Uterus (tissue), 4 donors: ENCODE results near the gene RNASE13. TPM values are rescaled to one million over a fixed set of nuclear protein-coding genes. Genes with fewer than 3 reads are reported as not detected.

Source experiments
- DNase-seq, 2 donors: peaks; one replicate each; pipeline ENCODE4 v3.0.0-alpha.2; 2019 to 2020
- H3K27ac ChIP-seq, 2 donors: fragments of 200-600 bp; sonication (generic); 1 replicate in 1 of 2; 2 replicates in 1 of 2; pipeline ENCODE4 v1.5.1; 2016 to 2018
- H3K27me3 ChIP-seq, 2 donors: fragments of 200-600 bp; sonication (generic); one replicate each; pipeline ENCODE4 v1.5.1; 2018 to 2019; ENCODE audit warnings: control low read depth in 1 of 2
- H3K36me3 ChIP-seq, 2 donors: fragments of 200-600 bp; sonication (generic); one replicate each; pipeline ENCODE4 v1.5.1; 2019; ENCODE audit warnings: control low read depth in 1 of 2
- H3K4me1 ChIP-seq, 2 donors: fragments of 200-600 bp; sonication (generic); one replicate each; pipeline ENCODE4 v1.5.1; 2018 to 2019; ENCODE audit warnings: control low read depth in 1 of 2
- H3K4me3 ChIP-seq, 2 donors: fragments of 200-600 bp; sonication (generic); 1 replicate in 1 of 2; 2 replicates in 1 of 2; pipeline ENCODE4 v1.5.1; 2018 to 2019; ENCODE audit warnings: mild to moderate bottlenecking in 1 of 2
- H3K9me3 ChIP-seq, 2 donors: fragments of 200-600 bp; sonication (generic); one replicate each; pipeline ENCODE4 v1.5.1; 2019; ENCODE audit warnings: control low read depth in 1 of 2
- POLR2A ChIP-seq, 2 donors: fragments of 450-650 bp; IDR thresholded peaks; one replicate each; pipeline ENCODE4 v1.6.1; 2016; ENCODE audit warnings: antibody characterized with exemption in 2 of 2, mild to moderate bottlenecking in 1 of 2, moderate library complexity in 1 of 2
- intact Hi-C: fragments of 100-400 bp; cut with DNase I; formaldehyde crosslinking; loops from one replicate; pipeline ENCODE4 v1.15.1; 2023; ENCODE audit warnings: low total_unique reads
- total RNA-seq, 4 donors: library from RNA; depleted of rRNA in 3 of 4; stranded (reverse); fragments of >200 nt in 3 of 4; gene quantifications; one replicate each; pipeline versions ENCODE4 v1.1.0 to v1.2.4, GENCODE V29; 2014 to 2023
- TF ChIP-seq, protein P1 (sequence below), 4 experiments: fragments of 200-600 bp in 2 of 4; fragments of 450-650 bp in 2 of 4; sonication (generic) in 2 of 4; IDR thresholded peaks; one replicate each; pipeline ENCODE4 v1.5.1; 2016 to 2019; ENCODE audit warnings: antibody characterized with exemption in 4 of 4, mild to moderate bottlenecking in 2 of 4, moderate library complexity in 1 of 4
- donor health status: DM: yes; HTN: yes; CAD: no.

Gene RNASE13
- total RNA-seq, 4 donors from 2014 or later = not detected

GRCh38 chr14:21047378-21047781 lies 12.8 kb upstream of the RNASE13 start:
- TF ChIP-seq, protein P1, sequence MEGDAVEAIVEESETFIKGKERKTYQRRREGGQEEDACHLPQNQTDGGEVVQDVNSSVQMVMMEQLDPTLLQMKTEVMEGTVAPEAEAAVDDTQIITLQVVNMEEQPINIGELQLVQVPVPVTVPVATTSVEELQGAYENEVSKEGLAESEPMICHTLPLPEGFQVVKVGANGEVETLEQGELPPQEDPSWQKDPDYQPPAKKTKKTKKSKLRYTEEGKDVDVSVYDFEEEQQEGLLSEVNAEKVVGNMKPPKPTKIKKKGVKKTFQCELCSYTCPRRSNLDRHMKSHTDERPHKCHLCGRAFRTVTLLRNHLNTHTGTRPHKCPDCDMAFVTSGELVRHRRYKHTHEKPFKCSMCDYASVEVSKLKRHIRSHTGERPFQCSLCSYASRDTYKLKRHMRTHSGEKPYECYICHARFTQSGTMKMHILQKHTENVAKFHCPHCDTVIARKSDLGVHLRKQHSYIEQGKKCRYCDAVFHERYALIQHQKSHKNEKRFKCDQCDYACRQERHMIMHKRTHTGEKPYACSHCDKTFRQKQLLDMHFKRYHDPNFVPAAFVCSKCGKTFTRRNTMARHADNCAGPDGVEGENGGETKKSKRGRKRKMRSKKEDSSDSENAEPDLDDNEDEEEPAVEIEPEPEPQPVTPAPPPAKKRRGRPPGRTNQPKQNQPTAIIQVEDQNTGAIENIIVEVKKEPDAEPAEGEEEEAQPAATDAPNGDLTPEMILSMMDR (IDR thresholded peaks at IDR 0.05) = no peak
- no peak for TF ChIP-seq POLR2A (IDR thresholded peaks at IDR 0.05)
- intact Hi-C loops = no loop called here

GRCh38 chr14:21043974-21044618 lies 9.5 kb upstream of the RNASE13 start:
- no peaks in the 10 kb centered on the region for H3K36me3 ChIP-seq
- intact Hi-C loops = loop anchor here (2.0 kb wide), 1 partner anchor 31 kb away; no protein-coding TSS in a partner anchor
- H3K27ac ChIP-seq = no peak overlapping the region
- no peak for DNase-seq
- no peak overlapping the region for H3K4me3 ChIP-seq
- no peaks in the 10 kb centered on the region for H3K27me3 ChIP-seq
- H3K9me3 ChIP-seq = no peaks in the 10 kb centered on the region
- no peaks in the 10 kb centered on the region for H3K4me1 ChIP-seq
- TF ChIP-seq, protein P1 (IDR thresholded peaks at IDR 0.05) = no peak
- no peak for TF ChIP-seq POLR2A (IDR thresholded peaks at IDR 0.05)

More at GRCh38 chr14:21047378-21047781, 12.8 kb upstream of the RNASE13 start:
- no peak overlapping the region for H3K27ac ChIP-seq
- H3K4me3 ChIP-seq = no peak overlapping the region
- no peaks in the 10 kb centered on the region for H3K27me3 ChIP-seq
- no peaks in the 10 kb centered on the region for H3K36me3 ChIP-seq
- H3K9me3 ChIP-seq = no peaks in the 10 kb centered on the region
- no peak for DNase-seq
- H3K4me1 ChIP-seq = no peaks in the 10 kb centered on the region

DNA sequence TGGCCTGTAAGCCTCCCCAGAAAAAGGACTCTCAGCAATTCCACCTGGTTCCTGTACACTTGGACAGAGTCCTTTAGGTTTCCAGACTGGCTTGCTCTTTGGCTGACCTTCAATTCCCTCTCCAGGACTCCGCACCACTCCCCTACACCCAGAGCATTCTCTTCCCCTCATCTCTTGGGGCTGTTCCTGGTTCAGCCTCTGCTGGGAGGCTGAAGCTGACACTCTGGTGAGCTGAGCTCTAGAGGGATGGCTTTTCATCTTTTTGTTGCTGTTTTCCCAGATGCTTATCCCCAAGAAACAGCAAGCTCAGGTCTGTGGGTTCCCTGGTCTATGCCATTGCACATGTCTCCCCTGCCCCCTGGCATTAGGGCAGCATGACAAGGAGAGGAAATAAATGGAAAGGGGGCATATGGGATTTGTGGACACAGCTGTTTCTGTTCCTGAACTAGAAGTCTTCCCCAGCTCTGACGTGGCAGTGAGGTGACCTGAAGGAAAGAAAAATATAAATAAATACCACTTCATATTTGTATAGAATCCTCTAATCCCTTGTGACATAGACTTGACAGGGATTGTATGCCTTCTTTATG lies 8.9 kb upstream of the RNASE13 start:
- intact Hi-C loops = loop anchor here (2.0 kb wide), 1 partner anchor 31 kb away; no protein-coding TSS in a partner anchor
- Histone ChIP-seq H3K4me3 (no peak overlapping the region), H3K36me3 (no peaks in the 10 kb centered on the region), H3K27ac (no peak overlapping the region), H3K27me3 (no peaks in the 10 kb centered on the region), H3K9me3 (no peaks in the 10 kb centered on the region), H3K4me1 (no peaks in the 10 kb centered on the region)
- TF ChIP-seq POLR2A (IDR thresholded peaks at IDR 0.05) = no peak
- TF ChIP-seq, protein P1 (IDR thresholded peaks at IDR 0.05) = no peak
- no peak for DNase-seq

- no peaks in the 10 kb centered on the region for H3K27me3 ChIP-seq
- H3K4me1 ChIP-seq = peaks cover 0 to 1% of the 10 kb centered on the region in 2 donors
- intact Hi-C loops = loop anchor here (2.0 kb wide), 1 partner anchor 30 kb away; no protein-coding TSS in a partner anchor
- TF ChIP-seq, protein P1 (IDR thresholded peaks at IDR 0.05) = no peak
- no peak for TF ChIP-seq POLR2A (IDR thresholded peaks at IDR 0.05)
- H3K36me3 ChIP-seq = no peaks in the 10 kb centered on the region
- H3K9me3 ChIP-seq = no peaks in the 10 kb centered on the region
- no peak overlapping the region for H3K27ac ChIP-seq
- no peak overlapping the region for H3K4me3 ChIP-seq
- DNase-seq = no peak
Measured at GRCh38 chr14:21042918-21043317, 8.3 kb upstream of the RNASE13 start.
